Activated CD4-positive, alpha-beta T cell treated with anti-CD3 and anti-CD28 coated beads, Interleukin-2, amount 10 ng/mL, durations not matched to agents 24 days and 14 days (primary cell): Measurements from ENCODE around the gene EIPR1. TPM values are rescaled to one million over a fixed set of nuclear protein-coding genes. Genes with fewer than 3 reads are reported as not detected.

Source experiments
- DNase-seq: peaks from one replicate; pipeline ENCODE4 v3.0.0; 2022
- H3K27ac Mint-ChIP-seq: one replicate; pipeline ENCODE4 v1.8.0; 2022; ENCODE audit warnings: mild to moderate bottlenecking, mixed read lengths
- H3K27me3 Mint-ChIP-seq: one replicate; pipeline ENCODE4 v1.8.0; 2022; ENCODE audit warnings: mixed read lengths
- H3K36me3 Mint-ChIP-seq: one replicate; pipeline ENCODE4 v1.8.0; 2022; ENCODE audit warnings: low read depth, mild to moderate bottlenecking, mixed read lengths
- H3K4me1 Mint-ChIP-seq: one replicate; pipeline ENCODE4 v1.8.0; 2021; ENCODE audit warnings: mixed read lengths
- H3K4me3 Mint-ChIP-seq: one replicate; pipeline ENCODE4 v1.8.0; 2022; ENCODE audit warnings: mild to moderate bottlenecking, moderate library complexity, mixed read lengths
- H3K9me3 Mint-ChIP-seq: one replicate; pipeline ENCODE4 v1.8.0; 2021; ENCODE audit warnings: mixed read lengths
- intact Hi-C: fragments of 100-400 bp; cut with micrococcal nuclease; formaldehyde crosslinking; loops from one replicate; pipeline ENCODE4 v1.15.1; 2023
- total RNA-seq: library from RNA; stranded (reverse); gene quantifications from 2 replicates; pipeline ENCODE4 v1.2.3, GENCODE V29; 2022

The EIPR1 gene
- total RNA-seq, 1 donor from 2014 or later, result 52.1 TPM

GRCh38 chr2:3146175-3146574 is 231.4 kb downstream of the EIPR1 start:
- intact Hi-C loops, result no loop called here

GRCh38 chr2:3145471-3146021 is 232.1 kb downstream of the EIPR1 start:
- Mint-ChIP-seq H3K4me1 (no peaks in the 10 kb centered on the region), H3K36me3 (peaks cover 2% of the 10 kb centered on the region), H3K9me3 (no peaks in the 10 kb centered on the region), H3K27me3 (no peaks in the 10 kb centered on the region), H3K27ac (no peak overlapping the region), H3K4me3 (no peak overlapping the region)
- no peak for DNase-seq
- intact Hi-C loops, result no loop called here

More at GRCh38 chr2:3146175-3146574, 231.4 kb downstream of the EIPR1 start:
- no peaks in the 10 kb centered on the region for H3K9me3 Mint-ChIP-seq
- H3K4me3 Mint-ChIP-seq, result no peak overlapping the region
- no peaks in the 10 kb centered on the region for H3K4me1 Mint-ChIP-seq
- no peaks in the 10 kb centered on the region for H3K27me3 Mint-ChIP-seq
- no peak for DNase-seq
- H3K36me3 Mint-ChIP-seq, result peaks cover 2% of the 10 kb centered on the region
- no peak overlapping the region for H3K27ac Mint-ChIP-seq

GRCh38 chr2:3144856-3145255 is 232.8 kb downstream of the EIPR1 start:
- no peak overlapping the region for H3K27ac Mint-ChIP-seq
- no peaks in the 10 kb centered on the region for H3K9me3 Mint-ChIP-seq
- H3K4me3 Mint-ChIP-seq, result no peak overlapping the region
- intact Hi-C loops, result no loop called here
- H3K27me3 Mint-ChIP-seq, result no peaks in the 10 kb centered on the region
- peaks cover under 1% of the 10 kb centered on the region for H3K36me3 Mint-ChIP-seq
- no peaks in the 10 kb centered on the region for H3K4me1 Mint-ChIP-seq
- no peak for DNase-seq

GRCh38 chr2:3143602-3144001 is 234.0 kb downstream of the EIPR1 start:
- no peak overlapping the region for H3K27ac Mint-ChIP-seq
- no peaks in the 10 kb centered on the region for H3K36me3 Mint-ChIP-seq
- intact Hi-C loops, result no loop called here
- H3K4me1 Mint-ChIP-seq, result no peaks in the 10 kb centered on the region
- no peak overlapping the region for H3K4me3 Mint-ChIP-seq
- no peaks in the 10 kb centered on the region for H3K27me3 Mint-ChIP-seq
- DNase-seq, result no peak
- H3K9me3 Mint-ChIP-seq, result no peaks in the 10 kb centered on the region

GRCh38 chr2:3142961-3143571 is 234.6 kb downstream of the EIPR1 start:
- DNase-seq, result no peak
- Mint-ChIP-seq H3K4me1 (no peaks in the 10 kb centered on the region), H3K9me3 (no peaks in the 10 kb centered on the region), H3K27ac (no peak overlapping the region), H3K4me3 (no peak overlapping the region), H3K36me3 (no peaks in the 10 kb centered on the region), H3K27me3 (no peaks in the 10 kb centered on the region)
- intact Hi-C loops, result no loop called here

GRCh38 chr2:3142210-3142609 is 235.4 kb downstream of the EIPR1 start:
- no peaks in the 10 kb centered on the region for H3K36me3 Mint-ChIP-seq
- intact Hi-C loops, result no loop called here
- no peak for DNase-seq
- no peaks in the 10 kb centered on the region for H3K9me3 Mint-ChIP-seq
- H3K27ac Mint-ChIP-seq, result no peak overlapping the region
- no peaks in the 10 kb centered on the region for H3K4me1 Mint-ChIP-seq
- no peaks in the 10 kb centered on the region for H3K27me3 Mint-ChIP-seq
- H3K4me3 Mint-ChIP-seq, result no peak overlapping the region

GRCh38 chr2:3141696-3142095 is 235.9 kb downstream of the EIPR1 start:
- Mint-ChIP-seq H3K27me3 (no peaks in the 10 kb centered on the region), H3K4me3 (no peak overlapping the region), H3K36me3 (no peaks in the 10 kb centered on the region), H3K4me1 (no peaks in the 10 kb centered on the region), H3K9me3 (no peaks in the 10 kb centered on the region), H3K27ac (no peak overlapping the region)
- intact Hi-C loops, result no loop called here
- no peak for DNase-seq

GRCh38 chr2:3139906-3140305 is 237.7 kb downstream of the EIPR1 start:
- Mint-ChIP-seq H3K4me3 (no peak overlapping the region), H3K27me3 (no peaks in the 10 kb centered on the region), H3K27ac (no peak overlapping the region), H3K36me3 (no peaks in the 10 kb centered on the region), H3K4me1 (no peaks in the 10 kb centered on the region), H3K9me3 (no peaks in the 10 kb centered on the region)
- no peak for DNase-seq
- intact Hi-C loops, result no loop called here

Other genes with a start within 250 kb of the EIPR1 start
- gene TRAPPC12, start 1.9 kb upstream of the EIPR1 start, total RNA-seq, result 87.8 and 91.7 TPM in 2 replicates
- 33.7 and 36.2 TPM in 2 replicates for gene ADI1, start 141.7 kb upstream of the EIPR1 start, total RNA-seq
- 27.8 and 29.8 TPM in 2 replicates for gene RNASEH1, start 180.5 kb upstream of the EIPR1 start, total RNA-seq
- 1,768 and 1,784 TPM in 2 replicates for gene RPS7, start 197.4 kb upstream of the EIPR1 start, total RNA-seq
- gene COLEC11, start 217.3 kb upstream of the EIPR1 start, total RNA-seq, result 0.47 and 0.49 TPM in 2 replicates